GM19099 (cell line): ENCODE measurements around the gene ROBO3.

Experiments used
- POLR2A ChIP-seq: IDR thresholded peaks from 3 replicates; pipeline ENCODE4 v1.6.1; 2011; ENCODE audit warnings: low read depth; ENCODE audit not compliant: insufficient read length; ENCODE audit errors: extremely low read depth

ROBO3 gene

GRCh38 chr11:124890151-124890550 lies 24.9 kb downstream of the ROBO3 start:
- no peak for TF ChIP-seq POLR2A

GRCh38 chr11:124890683-124891372 lies 25.6 kb downstream of the ROBO3 start:
- TF ChIP-seq POLR2A = no peak

GRCh38 chr11:124891373-124891861 lies 26.2 kb downstream of the ROBO3 start:
- no peak for TF ChIP-seq POLR2A

DNA sequence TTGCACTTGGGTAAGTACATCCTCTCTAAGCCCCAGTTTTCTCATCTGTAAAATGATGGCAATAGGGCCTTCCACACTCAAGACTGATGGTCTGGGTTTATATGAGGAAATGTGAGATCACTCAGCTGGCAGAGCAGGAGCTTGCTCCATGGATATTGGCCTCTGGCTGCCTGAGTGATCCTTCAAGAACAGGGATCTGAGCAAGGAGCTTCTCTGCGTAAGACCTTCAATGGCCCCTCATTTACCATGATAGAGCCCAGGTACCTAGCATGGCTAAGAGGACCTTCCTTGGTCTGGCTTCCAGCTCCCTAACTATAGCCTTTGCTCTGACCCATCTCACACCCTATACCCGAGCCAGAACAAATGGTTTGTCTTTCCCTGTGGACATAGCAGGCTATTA lies 26.9 kb downstream of the ROBO3 start:
- no peak for TF ChIP-seq POLR2A

GRCh38 chr11:124892750-124893454 lies 27.7 kb downstream of the ROBO3 start:
- no peak for TF ChIP-seq POLR2A

DNA sequence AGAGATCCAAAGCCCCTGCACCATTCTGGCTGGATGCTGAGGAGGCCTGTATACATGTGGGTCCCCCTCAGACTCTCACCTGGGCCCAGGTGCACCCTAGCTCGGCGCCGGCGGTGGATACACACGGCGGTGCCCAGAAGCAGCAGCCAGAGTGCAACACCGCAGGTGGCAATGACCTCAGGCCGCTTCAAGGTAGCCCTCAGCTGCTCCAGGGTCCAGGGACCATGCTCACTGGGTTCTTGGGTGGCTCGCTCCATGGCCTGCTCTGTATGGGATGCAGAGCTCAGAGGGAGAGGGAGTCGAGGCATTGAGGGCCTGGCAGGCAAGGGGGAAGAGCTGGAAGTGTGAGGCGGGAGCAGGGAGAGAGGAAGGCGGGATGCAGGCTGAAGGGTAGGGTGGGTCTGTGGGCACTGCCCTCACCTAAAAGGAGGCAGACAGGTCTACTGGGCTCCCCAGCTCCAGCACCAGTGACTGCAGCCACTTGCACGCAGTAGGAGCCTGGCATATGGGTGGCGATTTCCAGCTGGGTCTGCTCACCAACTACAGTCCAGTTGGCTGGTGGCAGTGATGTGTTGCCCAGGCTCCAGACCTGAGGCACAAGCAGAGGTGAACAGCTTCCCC lies 28.7 kb downstream of the ROBO3 start:
- TF ChIP-seq POLR2A = no peak

DNA sequence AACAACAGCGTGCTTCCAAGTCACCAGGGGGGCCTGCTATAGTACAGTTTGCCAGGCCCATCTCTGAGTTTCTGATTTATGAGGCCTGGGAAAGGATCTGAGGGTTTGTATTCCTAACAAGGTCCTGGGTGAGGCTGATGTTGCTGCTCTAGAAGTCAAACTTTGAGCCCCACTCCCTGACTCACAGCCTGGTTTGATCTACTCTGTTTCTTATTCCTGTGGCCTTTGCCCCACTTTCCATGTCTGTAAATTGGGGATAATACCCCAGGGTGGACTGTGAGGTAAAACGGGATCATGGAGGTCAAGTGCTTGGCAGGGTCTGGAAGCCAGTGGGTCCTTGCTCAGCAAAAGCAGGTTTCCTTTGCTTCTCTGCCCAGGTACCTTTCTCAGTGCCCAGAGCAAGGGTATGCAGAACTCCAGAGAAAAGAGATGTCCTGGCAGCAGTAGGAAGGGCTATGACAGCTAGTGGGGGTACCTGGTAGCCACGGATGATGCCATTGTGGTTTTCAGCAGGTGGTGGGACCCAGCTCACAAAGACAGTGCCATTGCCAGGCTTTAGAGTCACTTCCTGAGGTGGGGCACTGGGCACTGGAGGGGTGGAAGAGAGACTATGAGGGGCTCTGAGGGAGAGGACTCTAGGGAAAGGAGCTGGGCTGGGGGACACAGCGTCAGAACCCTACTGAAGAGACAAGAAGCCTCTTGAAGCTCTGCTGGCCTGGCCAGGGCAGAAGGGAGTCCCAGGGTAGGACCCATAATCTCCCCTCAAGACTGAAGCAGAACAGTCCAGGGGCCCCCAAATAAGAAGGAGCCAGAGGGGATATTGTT lies 29.6 kb downstream of the ROBO3 start:
- TF ChIP-seq POLR2A = no peak

GRCh38 chr11:124895471-124895971 lies 30.3 kb downstream of the ROBO3 start:
- no peak for TF ChIP-seq POLR2A

DNA sequence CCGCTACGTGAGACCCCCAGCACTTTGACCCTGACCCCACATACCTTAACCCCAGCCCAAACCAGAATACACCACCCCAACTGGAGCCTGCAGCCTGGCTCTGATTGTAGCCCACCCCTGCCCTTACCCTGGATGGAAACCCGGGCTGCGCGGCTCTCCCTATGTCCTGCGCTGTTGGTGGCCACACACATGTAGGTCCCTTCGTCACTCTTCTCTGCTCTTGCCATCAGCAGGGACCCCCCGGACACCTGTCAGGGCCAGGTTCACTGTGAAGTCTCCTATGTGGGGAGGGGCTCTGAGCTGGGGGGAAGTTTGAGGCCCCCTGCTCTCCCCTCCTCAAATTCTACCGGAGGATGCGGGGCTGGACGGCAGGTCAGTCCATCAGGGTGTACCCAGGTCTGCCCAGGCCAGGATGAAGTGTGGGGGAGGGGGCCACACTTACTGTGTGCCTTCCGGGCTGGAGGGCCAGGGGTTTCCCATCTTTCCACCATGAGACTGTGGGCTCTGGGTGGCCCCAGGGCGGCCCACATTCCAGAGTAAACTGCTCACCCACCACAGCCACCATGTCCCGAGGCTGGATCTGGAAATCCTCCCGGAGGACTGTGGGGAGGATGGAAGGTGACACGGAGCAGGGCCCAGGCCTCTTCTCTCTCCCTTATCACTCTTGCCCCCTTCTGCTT lies 31.0 kb downstream of the ROBO3 start:
- no peak for TF ChIP-seq POLR2A

- TF ChIP-seq POLR2A = no peak
Measured at GRCh38 chr11:124896821-124897391, 31.7 kb downstream of the ROBO3 start.

- TF ChIP-seq POLR2A = no peak
Measured at GRCh38 chr11:124897674-124898262, 32.5 kb downstream of the ROBO3 start, which contains the start of gene ROBO4. TSS of gene ROBO4 (minus strand) at chr11:124897865. CDS start at chr11:124897795, 70 bp downstream.

- no peak for TF ChIP-seq POLR2A
Measured at GRCh38 chr11:124898263-124898680, 33.0 kb downstream of the ROBO3 start.

GRCh38 chr11:124898711-124899110 lies 33.5 kb downstream of the ROBO3 start:
- TF ChIP-seq POLR2A = no peak
